SKM-1 treated with dmso at 0.1 percent for 144 hours (cell line): Measurements from ENCODE around the gene SYT17.

Experiments
- DNase-seq: peaks from one replicate; lab custom pipeline; 2025; ENCODE audit not compliant: unreplicated experiment; lab: John Stamatoyannopoulos, UW

SYT17 gene

GRCh38 chr16:19242987-19243575, 75.0 kb downstream of the SYT17 start:
- no peak for DNase-seq

GRCh38 chr16:19245326-19245925, 77.4 kb downstream of the SYT17 start:
- no peak for DNase-seq

DNA sequence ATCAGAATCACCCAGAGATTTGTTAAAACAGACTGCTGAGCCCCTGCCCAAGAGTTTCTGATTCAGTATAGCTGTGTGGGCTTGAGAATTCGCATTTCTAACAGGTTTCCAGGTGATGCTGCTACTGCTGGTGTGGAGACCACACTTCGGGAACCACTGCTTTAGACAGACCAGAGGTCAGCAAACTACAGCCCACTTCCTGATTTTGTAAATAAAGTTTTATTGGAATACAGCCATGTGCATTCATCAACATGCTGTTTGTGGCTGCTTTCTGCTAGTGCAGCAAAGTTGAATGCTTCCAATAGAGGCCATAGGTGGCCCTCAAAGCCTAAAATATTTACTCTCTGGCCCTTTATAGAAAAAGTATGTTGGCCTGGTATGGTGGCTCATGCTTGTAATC, 84.9 kb downstream of the SYT17 start:
- DNase-seq = no peak

DNA sequence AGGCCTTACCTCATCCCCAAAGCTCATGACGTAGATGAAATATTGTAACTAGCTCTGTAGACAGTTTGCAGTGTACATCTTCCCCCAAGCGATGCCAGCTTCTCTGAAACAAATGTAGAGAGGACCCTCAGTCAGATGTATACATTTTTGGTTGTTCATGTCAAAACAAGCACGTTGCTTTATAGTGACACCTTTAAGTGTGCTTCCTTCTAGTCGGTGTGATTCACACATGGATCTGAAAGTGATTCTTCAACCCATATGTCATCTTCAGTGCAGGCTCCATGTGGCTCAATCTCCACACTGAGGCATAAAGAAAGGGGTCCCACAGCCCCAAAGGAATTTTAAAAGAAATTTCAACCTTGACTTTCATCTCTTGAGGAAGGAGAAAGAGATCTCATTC, 86.6 kb downstream of the SYT17 start:
- DNase-seq = no peak

DNA sequence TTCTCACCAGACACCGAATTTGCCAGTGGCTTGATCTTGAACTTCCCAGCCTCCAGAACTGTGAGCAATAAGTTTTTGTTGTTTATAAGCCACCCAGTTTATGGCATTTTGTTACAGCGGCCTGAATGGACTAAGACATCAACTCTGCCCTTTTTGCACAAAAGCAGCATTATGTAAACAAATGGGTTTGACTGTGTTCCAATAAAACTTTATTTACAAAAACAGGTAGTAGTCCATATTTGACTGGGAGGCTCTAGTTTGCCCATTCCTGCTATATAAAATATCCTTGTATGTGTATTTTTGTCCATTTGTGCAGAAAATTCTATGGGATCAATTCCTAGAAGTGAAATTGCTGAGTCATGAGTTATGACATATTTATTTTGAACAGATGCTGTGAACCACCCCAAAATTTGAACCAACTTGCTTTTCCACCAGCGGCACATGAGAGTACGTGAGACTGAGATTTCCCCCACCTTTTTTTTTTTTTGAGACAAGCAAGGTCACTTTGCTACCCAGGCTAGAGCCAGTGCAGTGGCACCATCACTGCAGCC, 96.2 kb downstream of the SYT17 start:
- DNase-seq = no peak

DNA sequence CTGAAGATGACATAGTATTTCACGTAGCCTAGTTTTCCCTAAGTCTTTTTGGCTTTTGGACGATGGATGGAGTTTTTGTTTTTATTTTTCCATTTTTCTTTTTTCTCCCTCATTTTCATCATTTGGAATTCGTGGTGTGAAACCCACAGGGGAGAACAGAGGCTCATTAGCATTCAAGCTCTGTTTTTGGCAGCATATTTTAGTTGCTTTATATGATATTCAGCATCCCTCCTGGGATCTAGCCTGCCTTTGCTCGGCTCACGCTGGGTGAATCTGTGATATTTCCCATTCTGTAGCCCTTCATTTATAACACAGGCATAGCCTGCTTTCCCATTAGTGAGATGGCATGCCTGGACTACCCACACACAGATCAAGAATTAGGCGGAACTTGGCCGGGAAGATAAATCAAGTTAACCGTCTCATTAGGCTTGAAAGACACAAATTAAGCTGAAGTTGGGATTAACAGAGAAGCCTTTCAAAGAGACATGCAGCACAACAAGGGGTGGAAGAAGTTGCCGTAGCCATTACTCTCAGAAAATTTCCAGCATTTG, 97.4 kb downstream of the SYT17 start:
- DNase-seq = no peak

DNA sequence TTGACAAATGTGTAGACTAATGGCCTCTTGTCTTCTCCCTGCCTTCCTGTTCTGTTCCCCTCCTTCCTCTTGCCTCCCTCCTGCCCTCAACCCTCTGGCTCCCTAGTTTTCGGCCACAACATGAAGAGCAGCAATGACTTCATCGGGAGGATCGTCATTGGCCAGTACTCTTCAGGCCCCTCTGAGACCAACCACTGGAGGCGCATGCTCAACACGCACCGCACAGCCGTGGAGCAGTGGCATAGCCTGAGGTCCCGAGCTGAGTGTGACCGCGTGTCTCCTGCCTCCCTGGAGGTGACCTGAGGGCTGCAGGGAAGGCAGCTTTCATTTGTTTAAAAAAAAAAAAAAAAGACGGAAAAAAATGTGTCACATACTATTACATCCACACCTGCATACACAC, 98.7 kb downstream of the SYT17 start:
- DNase-seq = no peak

GRCh38 chr16:19269098-19269497, 101.1 kb downstream of the SYT17 start:
- no peak for DNase-seq

- DNase-seq = no peak
Observed at GRCh38 chr16:19274165-19274797, 106.2 kb downstream of the SYT17 start.

DNA sequence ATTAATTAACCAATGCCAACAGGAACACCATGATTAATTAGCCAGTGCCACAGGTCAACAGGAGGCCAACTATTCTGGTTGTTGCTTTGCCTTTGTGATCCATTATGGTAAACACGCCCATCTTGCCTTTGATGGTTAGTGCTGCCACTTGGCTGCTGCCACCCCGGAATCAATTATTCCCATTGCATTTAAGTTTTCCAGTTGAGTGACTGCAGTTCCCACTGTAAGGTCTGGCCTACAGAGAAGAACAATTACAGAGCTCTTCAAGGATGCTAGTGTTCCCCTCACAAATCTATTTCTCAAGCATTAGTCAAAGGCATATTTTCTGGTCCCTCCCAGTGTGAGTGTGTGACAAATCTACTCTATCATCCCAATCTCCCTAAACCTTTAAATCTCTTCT, 110.4 kb downstream of the SYT17 start:
- DNase-seq = no peak

- DNase-seq = no peak
Observed at GRCh38 chr16:19281246-19281645, 113.2 kb downstream of the SYT17 start.

GRCh38 chr16:19282101-19282500, 114.1 kb downstream of the SYT17 start:
- no peak for DNase-seq

GRCh38 chr16:19283637-19284036, 115.6 kb downstream of the SYT17 start:
- no peak for DNase-seq

GRCh38 chr16:19284207-19284606, 116.2 kb downstream of the SYT17 start:
- DNase-seq = no peak

DNA sequence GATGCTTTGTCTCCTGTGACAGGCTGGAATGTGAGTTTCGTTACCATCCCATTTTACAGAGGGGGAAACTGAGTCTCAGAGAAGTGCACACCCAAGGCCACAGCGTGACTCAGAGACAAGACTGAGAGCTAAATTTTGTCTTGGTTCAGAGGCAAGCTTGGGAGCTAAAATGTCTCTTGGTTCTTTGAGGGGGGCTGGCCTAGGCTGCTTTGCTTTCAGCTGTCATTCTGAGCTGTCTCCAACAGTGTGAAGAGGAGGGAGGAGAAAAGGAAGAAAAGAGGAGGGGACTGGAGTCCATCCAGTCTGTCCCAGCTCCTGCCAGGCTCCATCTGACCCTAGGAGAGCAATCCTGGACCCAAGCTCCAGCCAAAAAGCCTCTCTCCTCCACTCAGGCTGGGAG, 117.4 kb downstream of the SYT17 start, which contains the start of gene CLEC19A:
Gene CLEC19A (plus strand): TSS at position 301 of the 400 bp plus-strand sequence. CDS start 121 bp downstream, outside the sequence.
- DNase-seq = no peak

GRCh38 chr16:19286827-19287226, 118.8 kb downstream of the SYT17 start:
- DNase-seq = no peak

GRCh38 chr16:19287241-19287640, 119.2 kb downstream of the SYT17 start:
- DNase-seq = no peak

- no peak for DNase-seq
Observed at GRCh38 chr16:19288872-19289799, 121.1 kb downstream of the SYT17 start.

- DNase-seq = no peak
Observed at GRCh38 chr16:19289811-19290485, 121.9 kb downstream of the SYT17 start.

DNA sequence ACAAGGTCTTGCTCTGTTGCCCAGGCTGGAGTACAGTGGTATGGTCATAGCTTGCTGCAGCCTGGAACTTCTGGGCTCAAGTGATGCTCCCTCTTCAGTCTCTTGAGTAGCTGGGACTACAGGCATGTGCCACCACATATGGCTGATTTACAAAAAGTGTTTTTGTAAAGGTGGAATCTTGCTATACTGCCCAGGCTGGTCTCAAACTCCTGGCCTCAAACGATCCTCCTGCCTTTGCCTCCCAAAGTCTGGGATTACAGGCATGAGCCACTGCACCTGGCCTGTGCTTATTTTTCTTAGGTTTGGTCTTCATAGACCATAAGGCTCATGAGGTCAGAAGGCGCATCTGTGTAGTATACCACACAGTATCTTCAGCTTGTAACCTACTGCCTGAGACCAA, 122.8 kb downstream of the SYT17 start:
- DNase-seq = no peak
